T follicular helper cell (primary cell): Measurements from ENCODE around the gene ULBP2.
"Not testable (repeated sequence)": the region's sequence is repeated elsewhere in the genome, so short reads cannot be mapped to it uniquely, and the experiment has no call there.

Experiments used
- DNase-seq: peaks from one replicate; pipeline ENCODE4 v3.0.0-alpha.2; 2020; ENCODE audit warnings: low read depth

The ULBP2 gene

GRCh38 chr6:149925974-149926777, 15.6 kb upstream of the ULBP2 start:
- peak; percentile 58 for DNase-seq

- not testable (repeated sequence) for DNase-seq
Observed at GRCh38 chr6:149927025-149927424, 14.8 kb upstream of the ULBP2 start.

- no peak for DNase-seq
Observed at GRCh38 chr6:149929422-149929821, 12.4 kb upstream of the ULBP2 start.

- DNase-seq = no peak
Observed at GRCh38 chr6:149931501-149931900, 10.3 kb upstream of the ULBP2 start.

GRCh38 chr6:149933036-149933435, 8.8 kb upstream of the ULBP2 start:
- DNase-seq = no peak

- no peak for DNase-seq
Observed at GRCh38 chr6:149933461-149933860, 8.4 kb upstream of the ULBP2 start.

GRCh38 chr6:149934249-149935156, 7.3 kb upstream of the ULBP2 start:
- peak; percentile 63 for DNase-seq

GRCh38 chr6:149935246-149935645, 6.6 kb upstream of the ULBP2 start:
- no peak for DNase-seq

GRCh38 chr6:149935668-149936067, 6.1 kb upstream of the ULBP2 start:
- DNase-seq = no peak

GRCh38 chr6:149936743-149937142, 5.1 kb upstream of the ULBP2 start:
- no peak for DNase-seq

- DNase-seq = not testable (repeated sequence)
Observed at GRCh38 chr6:149938013-149938570, 3.7 kb upstream of the ULBP2 start.

- DNase-seq = peak; percentile 22
Observed at GRCh38 chr6:149938571-149939355, 3.1 kb upstream of the ULBP2 start.

- DNase-seq = no peak
Observed at GRCh38 chr6:149939356-149939648, 2.5 kb upstream of the ULBP2 start.

GRCh38 chr6:149939909-149940671, 1.7 kb upstream of the ULBP2 start:
- DNase-seq = no peak

- DNase-seq = no peak
Observed at GRCh38 chr6:149940672-149940982, 1.2 kb upstream of the ULBP2 start.

- DNase-seq = no peak
Observed at GRCh38 chr6:149942461-149942829, 631 bp downstream of the ULBP2 start.

GRCh38 chr6:149943321-149943720, 1.5 kb downstream of the ULBP2 start:
- not testable (repeated sequence) for DNase-seq

GRCh38 chr6:149945276-149945675, 3.5 kb downstream of the ULBP2 start:
- not testable (repeated sequence) for DNase-seq

- DNase-seq = not testable (repeated sequence)
Observed at GRCh38 chr6:149946631-149947030, 4.8 kb downstream of the ULBP2 start.

- not testable (repeated sequence) for DNase-seq
Observed at GRCh38 chr6:149947533-149947932, 5.7 kb downstream of the ULBP2 start.

- no peak for DNase-seq
Observed at GRCh38 chr6:149948011-149948410, 6.2 kb downstream of the ULBP2 start.
